ENCODE results near the gene PAX8. TPM values are rescaled to one million over a fixed set of nuclear protein-coding genes. Genes with fewer than 3 reads are reported as not detected.

PAX8 gene
- total and polyA plus RNA-seq, 2 experiments from 2014 or later, result 0.16 TPM; not detected in 1

DNA sequence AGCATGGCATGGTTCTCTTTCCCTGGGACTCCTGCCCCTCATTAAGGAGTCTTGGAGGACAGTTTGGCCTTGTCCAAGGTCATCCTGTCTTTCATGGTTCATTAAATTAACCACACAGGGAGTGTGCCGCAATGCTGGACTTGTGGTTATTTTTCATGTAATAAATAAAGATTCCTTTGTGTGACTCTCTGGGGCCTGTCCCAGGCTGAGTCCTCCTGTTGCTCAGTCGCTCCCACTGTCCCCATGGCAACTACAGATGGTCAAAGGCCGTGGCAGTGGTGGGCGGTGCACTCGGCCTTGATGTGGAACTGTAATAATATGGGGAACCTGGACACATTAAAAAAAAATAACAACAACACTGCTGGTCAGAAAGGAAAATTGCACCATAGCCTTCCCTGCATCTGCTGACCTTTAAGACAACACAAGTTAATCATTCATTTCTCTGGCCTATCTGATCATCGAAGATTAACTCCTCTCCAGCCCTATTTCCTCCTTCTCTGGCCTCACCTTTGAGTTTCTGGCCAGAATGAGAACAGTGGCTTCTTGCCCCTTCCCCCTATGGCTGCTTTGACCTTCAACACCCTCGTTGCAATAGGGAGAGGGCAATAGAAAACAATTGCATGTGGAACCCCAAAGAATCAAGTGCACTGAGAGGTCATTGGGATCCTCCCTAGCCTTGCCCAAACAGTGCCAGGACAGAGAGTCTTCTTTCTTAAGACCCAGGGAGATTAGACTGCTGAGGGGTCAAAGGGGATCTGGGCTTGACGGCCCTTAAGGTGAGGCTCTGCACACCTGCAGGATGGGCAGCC, 60.2 kb downstream of the PAX8 start:
- Histone ChIP-seq H3K9me3 (ENCODE audit: low read depth) (no peaks in the 10 kb centered on the region), H2AFZ (no peak overlapping the region), H3K4me3 (no peak overlapping the region), H4K20me1 (ENCODE audit: insufficient read depth, poor library complexity, severe bottlenecking) (no peaks in the 10 kb centered on the region), H3K36me3 (replicated peaks; ENCODE audit: insufficient read depth, low read depth) (no peaks in the 10 kb centered on the region), H3K27me3 (no peaks in the 10 kb centered on the region), H3K9me2 (replicated peaks; ENCODE audit: insufficient read depth) (no peaks in the 10 kb centered on the region), H3K79me2 (no peaks in the 10 kb centered on the region), H3K4me2 (peak overlapping the region; percentile 46), H3K4me1 (ENCODE audit: insufficient read depth) (peaks cover 24% of the 10 kb centered on the region), H3K27ac (peak overlapping the region; percentile 94)
- TF ChIP-seq, protein P1, sequence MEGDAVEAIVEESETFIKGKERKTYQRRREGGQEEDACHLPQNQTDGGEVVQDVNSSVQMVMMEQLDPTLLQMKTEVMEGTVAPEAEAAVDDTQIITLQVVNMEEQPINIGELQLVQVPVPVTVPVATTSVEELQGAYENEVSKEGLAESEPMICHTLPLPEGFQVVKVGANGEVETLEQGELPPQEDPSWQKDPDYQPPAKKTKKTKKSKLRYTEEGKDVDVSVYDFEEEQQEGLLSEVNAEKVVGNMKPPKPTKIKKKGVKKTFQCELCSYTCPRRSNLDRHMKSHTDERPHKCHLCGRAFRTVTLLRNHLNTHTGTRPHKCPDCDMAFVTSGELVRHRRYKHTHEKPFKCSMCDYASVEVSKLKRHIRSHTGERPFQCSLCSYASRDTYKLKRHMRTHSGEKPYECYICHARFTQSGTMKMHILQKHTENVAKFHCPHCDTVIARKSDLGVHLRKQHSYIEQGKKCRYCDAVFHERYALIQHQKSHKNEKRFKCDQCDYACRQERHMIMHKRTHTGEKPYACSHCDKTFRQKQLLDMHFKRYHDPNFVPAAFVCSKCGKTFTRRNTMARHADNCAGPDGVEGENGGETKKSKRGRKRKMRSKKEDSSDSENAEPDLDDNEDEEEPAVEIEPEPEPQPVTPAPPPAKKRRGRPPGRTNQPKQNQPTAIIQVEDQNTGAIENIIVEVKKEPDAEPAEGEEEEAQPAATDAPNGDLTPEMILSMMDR (IDR thresholded peaks at IDR 0.05; ENCODE audit: poor library complexity), result no peak
- TF ChIP-seq EZH2phosphoT487 (IDR thresholded peaks at IDR 0.05; ENCODE audit: low read depth, severe bottlenecking, unreplicated experiment), result no peak
- no peak for TF ChIP-seq EZH2 (IDR thresholded peaks at IDR 0.05; ENCODE audit: borderline replicate concordance)
- peak; percentile 83 for DNase-seq (ENCODE audit: low spot score)
- WGBS (ENCODE audit: low lambda C conversion rate, missing lambda C conversion rate), result 66% methylated on average over 8 of the region's 8 CpGs

DNA sequence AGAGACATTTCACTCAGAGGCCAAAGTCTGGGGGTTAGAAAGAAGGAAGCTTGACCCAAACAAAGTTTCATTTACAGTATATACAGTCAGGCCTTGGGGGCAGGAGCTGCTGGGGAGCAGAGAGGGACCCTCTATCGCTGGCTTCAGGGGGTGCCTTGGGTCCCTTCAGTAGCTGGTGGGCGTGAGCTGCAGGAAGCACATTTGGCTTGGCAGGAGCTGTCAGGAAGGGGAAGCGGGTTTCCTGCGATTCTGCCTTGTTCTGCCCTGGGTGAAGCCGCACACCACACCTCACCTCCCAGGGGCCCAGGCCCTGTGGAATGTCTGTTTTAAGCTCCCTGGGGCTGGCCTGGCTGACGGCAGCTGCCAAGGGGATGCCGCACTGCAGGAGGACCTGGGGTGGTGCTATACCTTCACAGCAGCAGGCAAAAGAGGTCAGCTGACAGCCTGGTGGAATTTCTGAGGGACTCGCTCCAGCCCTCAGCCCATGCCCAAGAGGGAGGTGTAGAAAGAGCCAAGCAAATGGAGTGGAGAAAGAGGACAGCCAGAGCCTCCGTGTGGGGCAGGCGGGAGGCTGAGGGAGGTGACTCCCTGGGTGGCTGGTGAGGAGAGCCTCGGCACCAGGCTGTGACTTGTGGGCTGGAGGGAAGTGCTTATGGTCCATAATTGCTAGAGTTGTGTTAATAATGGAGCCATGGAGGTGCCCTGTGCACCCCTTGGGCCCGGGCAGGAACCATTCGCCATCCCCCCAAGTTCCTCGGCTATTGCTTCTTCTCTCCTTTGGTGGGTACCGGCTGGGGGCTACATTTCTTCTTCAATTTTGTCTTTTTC, 61.1 kb downstream of the PAX8 start:
- peak overlapping the region; percentile 46 for H3K4me2 ChIP-seq
- no peaks in the 10 kb centered on the region for H3K79me2 ChIP-seq
- H3K9me2 ChIP-seq (replicated peaks; ENCODE audit: insufficient read depth), result no peaks in the 10 kb centered on the region
- no peaks in the 10 kb centered on the region for H4K20me1 ChIP-seq (ENCODE audit: insufficient read depth, poor library complexity, severe bottlenecking)
- H2AFZ ChIP-seq, result no peak overlapping the region
- TF ChIP-seq, protein P1 (IDR thresholded peaks at IDR 0.05; ENCODE audit: poor library complexity), result no peak
- no peak for TF ChIP-seq EZH2 (IDR thresholded peaks at IDR 0.05; ENCODE audit: borderline replicate concordance)
- no peak for TF ChIP-seq EZH2phosphoT487 (IDR thresholded peaks at IDR 0.05; ENCODE audit: low read depth, severe bottlenecking, unreplicated experiment)
- no peaks in the 10 kb centered on the region for H3K36me3 ChIP-seq (replicated peaks; ENCODE audit: insufficient read depth, low read depth)
- no peaks in the 10 kb centered on the region for H3K9me3 ChIP-seq (ENCODE audit: low read depth)
- DNase-seq (ENCODE audit: low spot score), result peak; percentile 47
- H3K27me3 ChIP-seq, result no peaks in the 10 kb centered on the region
- H3K27ac ChIP-seq, result peak overlapping the region; percentile 94
- H3K4me1 ChIP-seq (ENCODE audit: insufficient read depth), result peaks cover 24% of the 10 kb centered on the region
- WGBS (ENCODE audit: low lambda C conversion rate, missing lambda C conversion rate), result 76% methylated on average over 15 of the region's 15 CpGs
- no peak overlapping the region for H3K4me3 ChIP-seq

DNA sequence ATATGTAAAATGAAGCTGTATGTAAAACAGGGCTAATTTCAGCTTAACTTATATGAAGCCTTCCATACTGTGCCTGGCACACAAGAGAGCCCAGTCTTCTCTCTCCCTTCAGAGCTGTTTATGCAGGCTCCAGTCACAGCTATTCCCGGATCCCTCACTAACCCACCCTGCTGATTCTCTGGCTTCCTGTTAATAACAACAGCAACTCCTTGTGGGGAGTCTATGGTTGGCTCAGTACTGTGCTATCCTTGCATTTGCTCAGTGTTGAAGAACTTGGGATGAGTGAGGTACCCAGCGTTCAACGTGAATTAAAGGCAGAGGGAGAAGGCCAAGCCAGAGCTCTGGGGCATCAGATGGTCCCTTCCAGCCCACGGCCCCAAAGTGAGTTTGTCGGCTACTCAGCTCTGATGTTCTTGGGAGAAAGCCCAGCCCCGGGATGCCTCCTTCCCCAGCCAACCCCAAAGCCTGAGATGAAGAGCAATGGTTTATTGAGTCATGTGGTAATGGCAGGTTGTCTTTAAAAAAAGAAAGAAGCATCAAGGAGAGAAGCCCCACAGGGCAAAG, 61.7 kb downstream of the PAX8 start:
- TF ChIP-seq EZH2 (IDR thresholded peaks at IDR 0.05; ENCODE audit: borderline replicate concordance) (no peak), EZH2phosphoT487 (IDR thresholded peaks at IDR 0.05; ENCODE audit: low read depth, severe bottlenecking, unreplicated experiment) (no peak)
- TF ChIP-seq, protein P1 (IDR thresholded peaks at IDR 0.05; ENCODE audit: poor library complexity), result no peak
- no peak overlapping the region for H3K4me2 ChIP-seq

More for the DNA sequence above, 61.7 kb downstream of the PAX8 start:
- Histone ChIP-seq H2AFZ (no peak overlapping the region), H3K79me2 (no peaks in the 10 kb centered on the region), H3K4me3 (no peak overlapping the region), H3K9me2 (replicated peaks; ENCODE audit: insufficient read depth) (no peaks in the 10 kb centered on the region), H3K36me3 (replicated peaks; ENCODE audit: insufficient read depth, low read depth) (no peaks in the 10 kb centered on the region), H4K20me1 (ENCODE audit: insufficient read depth, poor library complexity, severe bottlenecking) (no peaks in the 10 kb centered on the region), H3K4me1 (ENCODE audit: insufficient read depth) (peaks cover 27% of the 10 kb centered on the region), H3K27me3 (no peaks in the 10 kb centered on the region), H3K9me3 (ENCODE audit: low read depth) (no peaks in the 10 kb centered on the region), H3K27ac (peak overlapping the region; percentile 94)
- WGBS (ENCODE audit: low lambda C conversion rate, missing lambda C conversion rate), result 83% methylated on average over 6 of the region's 6 CpGs
- DNase-seq (ENCODE audit: low spot score), result no peak

All from hepatocyte (in vitro differentiated cells).